HCT116 (cell line): ENCODE results near the gene NT5C1B. TPM values are rescaled to one million over a fixed set of nuclear protein-coding genes. Genes with fewer than 3 reads are reported as not detected.

Source experiments
- ATAC-seq: fragments of 200-7000 bp; cut with Tn5 transposase; 2 replicates; pipeline ENCODE4 v1.9.1; 2020; ENCODE audit warnings: mild to moderate bottlenecking, moderate library complexity
- BruUV-seq: library from RNA; stranded (reverse); fragments of 400-500 nt; replicated peaks from 2 replicates; lab custom pipeline; 2021; lab: Mats Ljungman, UMichigan
- CTCF ChIA-PET: fragments of 300-600 bp; sonication (Branson Sonifier 250); formaldehyde crosslinking; loops from one replicate; lab custom pipeline; 2021; ENCODE audit warnings: antibody characterized with exemption; lab: Charles Lee
- POLR2A ChIA-PET: fragments of 300-600, 350-600 bp; sonication (Branson Sonifier 250); formaldehyde crosslinking; loops from one replicate; lab custom pipeline; 2021; ENCODE audit warnings: antibody characterized with exemption; lab: Charles Lee
- RAD21 ChIA-PET, 2 experiments: fragments of 300-600 bp; sonication (Branson Sonifier 250); formaldehyde crosslinking; loops; one replicate each; lab custom pipeline; 2023; ENCODE audit warnings: low total read pairs in 2 of 2; ENCODE audit not compliant: uncharacterized antibody in 2 of 2, unreplicated experiment in 2 of 2, low non-redundant PET in 1 of 2; lab: Charles Lee
- DNase-seq: peaks from one replicate; pipeline ENCODE4 v3.0.0-alpha.2; 2010; ENCODE audit warnings: low read depth, low spot score
- H2AFZ ChIP-seq: fragments of 200-600 bp; shearing (Covaris generic), sonication (generic); 2 replicates; pipeline ENCODE4 v1.6.1; 2017; ENCODE audit warnings: low read depth, mixed run types, mixed read lengths, antibody characterized with exemption, low read length; ENCODE audit not compliant: poor library complexity, severe bottlenecking
- H3K27ac ChIP-seq: 2 replicates; pipeline ENCODE4 v1.5.1; 2012; ENCODE audit warnings: low read depth, low read length
- H3K27me3 ChIP-seq: fragments of 200-600 bp; sonication (generic); 2 replicates; pipeline ENCODE4 v1.6.1; 2016; ENCODE audit warnings: mixed run types, low read length, mixed read lengths; ENCODE audit not compliant: insufficient read depth
- H3K36me3 ChIP-seq, 2 experiments: fragments of 200-500 bp in 1 of 2; fragments of 200-600 bp in 1 of 2; sonication (Bioruptor generic) in 1 of 2; sonication (generic) in 1 of 2; 2 replicates each; pipeline versions ENCODE4 v1.5.1 to v1.6.1; 2014 to 2016; ENCODE audit warnings: low read length in 2 of 2, inconsistent platforms in 1 of 2, mixed read lengths in 1 of 2, mixed run types in 1 of 2; ENCODE audit not compliant: insufficient read depth in 2 of 2, control insufficient read depth in 1 of 2
- H3K4me1 ChIP-seq, 2 experiments: fragments of 200-600 bp in 1 of 2; sonication (generic) in 1 of 2; 2 replicates each; pipeline versions ENCODE4 v1.5.1 to v1.6.1; 2012 to 2017; ENCODE audit warnings: low read length in 2 of 2, inconsistent platforms in 1 of 2, mild to moderate bottlenecking in 1 of 2, mixed read lengths in 1 of 2, mixed run types in 1 of 2, moderate library complexity in 1 of 2; ENCODE audit not compliant: insufficient read depth in 2 of 2, control insufficient read depth in 1 of 2
- H3K4me2 ChIP-seq: fragments of 200-600 bp; sonication (generic); 2 replicates; pipeline ENCODE4 v1.6.1; 2017; ENCODE audit warnings: mixed run types, low read length, mixed read lengths
- H3K4me3 ChIP-seq, 2 experiments: fragments of 200-600 bp in 1 of 2; sonication (generic) in 1 of 2; replicated peaks in 1 of 2; 2 replicates each; pipeline ENCODE4 v1.5.1; 2011 to 2016; ENCODE audit warnings: low read length in 2 of 2, control low read depth in 1 of 2, low read depth in 1 of 2, mild to moderate bottlenecking in 1 of 2, mixed read lengths in 1 of 2, mixed run types in 1 of 2
- H3K79me2 ChIP-seq: fragments of 200-600 bp; sonication (generic); 2 replicates; pipeline ENCODE4 v1.6.1; 2017; ENCODE audit warnings: mild to moderate bottlenecking, mixed run types, low read length, moderate library complexity, mixed read lengths; ENCODE audit not compliant: insufficient read depth
- H3K9ac ChIP-seq: fragments of 200-600 bp; sonication (generic); 2 replicates; pipeline ENCODE4 v1.6.1; 2016; ENCODE audit warnings: low read length, mixed read lengths
- H3K9me2 ChIP-seq: fragments of 200-600 bp; sonication (generic), shearing (Covaris generic); 2 replicates; pipeline ENCODE4 v1.6.1; 2017; ENCODE audit warnings: mixed run types, mild to moderate bottlenecking, moderate library complexity; ENCODE audit not compliant: insufficient read depth
- H3K9me3 ChIP-seq, 2 experiments: fragments of 200-500 bp in 1 of 2; fragments of 200-600 bp in 1 of 2; sonication (Bioruptor generic) in 1 of 2; sonication (generic) in 1 of 2; 2 replicates each; pipeline ENCODE4 v1.6.1; 2014 to 2017; ENCODE audit warnings: low read length in 2 of 2, mixed read lengths in 2 of 2, inconsistent platforms in 1 of 2, low read depth in 1 of 2, mild to moderate bottlenecking in 1 of 2, mixed run types in 1 of 2, moderate library complexity in 1 of 2; ENCODE audit not compliant: control insufficient read depth in 1 of 2, insufficient read depth in 1 of 2
- H4K20me1 ChIP-seq: fragments of 200-600 bp; sonication (generic), shearing (Covaris generic); 2 replicates; pipeline ENCODE4 v1.6.1; 2017; ENCODE audit warnings: mixed run types, mild to moderate bottlenecking, moderate library complexity; ENCODE audit not compliant: insufficient read depth
- ATF3 ChIP-seq: IDR thresholded peaks from 2 replicates; pipeline ENCODE4 v1.6.1; 2012
- CBX3 ChIP-seq: IDR thresholded peaks from 2 replicates; pipeline ENCODE4 v1.6.1; 2012; ENCODE audit warnings: low read depth
- CEBPB ChIP-seq: IDR thresholded peaks from 2 replicates; pipeline ENCODE4 v1.6.1; 2012; ENCODE audit warnings: low read depth
- CTCF ChIP-seq, 3 experiments: fragments of 200-600 bp in 1 of 3; sonication (generic) in 1 of 3; IDR thresholded peaks in 2 of 3; conservative IDR thresholded peaks in 1 of 3; 2 replicates each; pipeline ENCODE4 v1.5.1; 2012 to 2017; ENCODE audit warnings: low read depth in 2 of 3, low read length in 2 of 3, antibody characterized with exemption in 1 of 3, borderline replicate concordance in 1 of 3, control low read depth in 1 of 3, mild to moderate bottlenecking in 1 of 3, mixed read lengths in 1 of 3, mixed run types in 1 of 3, moderate library complexity in 1 of 3; ENCODE audit not compliant: insufficient read depth in 1 of 3
- ELF1 ChIP-seq: IDR thresholded peaks from 2 replicates; pipeline ENCODE4 v1.6.1; 2012; ENCODE audit warnings: low read depth, borderline replicate concordance
- EZH2 ChIP-seq: fragments of 200-600 bp; sonication (generic); IDR thresholded peaks from 2 replicates; pipeline ENCODE4 v1.6.1; 2017; ENCODE audit warnings: antibody characterized with exemption, mixed run types
- EZH2phosphoT487 ChIP-seq: fragments of 200-600 bp; IDR thresholded peaks from 2 replicates; pipeline ENCODE4 v1.6.1; 2018; ENCODE audit warnings: antibody characterized with exemption, borderline replicate concordance
- FOSL1 ChIP-seq: IDR thresholded peaks from 2 replicates; pipeline ENCODE4 v1.6.1; 2012; ENCODE audit warnings: low read depth
- JUND ChIP-seq: IDR thresholded peaks from 2 replicates; pipeline ENCODE4 v1.6.1; 2012
- POLR2AphosphoS5 ChIP-seq: IDR thresholded peaks from 2 replicates; pipeline ENCODE4 v1.6.1; 2011; ENCODE audit warnings: mild to moderate bottlenecking, low read depth, low read length, moderate library complexity
- RAD21 ChIP-seq: IDR thresholded peaks from 2 replicates; pipeline ENCODE4 v1.6.1; 2012; ENCODE audit warnings: low read depth, mild to moderate bottlenecking
- SP1 ChIP-seq: IDR thresholded peaks from 2 replicates; pipeline ENCODE4 v1.6.1; 2012; ENCODE audit warnings: low read depth
- SRF ChIP-seq: IDR thresholded peaks from 2 replicates; pipeline ENCODE4 v1.6.1; 2012; ENCODE audit warnings: low read depth
- TCF7L2 ChIP-seq: IDR thresholded peaks from 2 replicates; pipeline ENCODE4 v1.7.0; 2011; ENCODE audit warnings: borderline replicate concordance, inconsistent platforms; ENCODE audit not compliant: insufficient read depth, insufficient read length; ENCODE audit errors: extremely low read depth
- ZNF274 ChIP-seq: fragments of 200-500 bp; sonication (Bioruptor generic); IDR thresholded peaks from 2 replicates; pipeline ENCODE4 v1.6.1; 2014; ENCODE audit warnings: mild to moderate bottlenecking, low read depth, low read length, inconsistent platforms
- intact Hi-C: fragments of 100-400 bp; cut with micrococcal nuclease; formaldehyde crosslinking; loops from 2 replicates; pipeline ENCODE4 v1.10.0; 2022
- total RNA-seq: library from RNA; stranded (reverse); gene quantifications from one replicate; pipeline ENCODE4 v1.2.1, GENCODE V29; 2021; ENCODE audit not compliant: unreplicated experiment
- TF ChIP-seq, protein P1 (sequence below): IDR thresholded peaks from 2 replicates; pipeline ENCODE4 v1.6.1; 2012

NT5C1B gene
- total RNA-seq, 1 experiment from 2014 or later: not detected

DNA sequence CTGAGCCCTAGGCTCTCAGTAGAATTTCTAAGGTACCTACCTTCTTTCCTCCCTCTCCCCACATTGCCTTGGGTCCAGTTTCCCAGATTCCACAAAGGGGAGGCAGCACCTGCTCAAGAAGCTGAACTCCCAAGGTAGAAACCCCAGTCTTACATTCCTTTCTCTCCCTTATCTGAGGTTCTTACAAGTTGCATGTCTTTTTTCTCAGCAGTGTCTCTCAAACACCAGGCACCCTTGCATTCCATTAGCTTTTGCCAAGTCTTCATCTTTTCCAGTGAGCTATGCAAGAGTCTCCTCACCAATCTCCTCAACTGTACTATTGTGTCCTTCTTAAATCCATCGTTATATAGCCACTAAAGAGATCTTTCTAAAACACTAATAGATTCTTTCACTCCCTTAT is 4.1 kb upstream of the NT5C1B start:
- H3K27me3 ChIP-seq: no peaks in the 10 kb centered on the region
- H3K9ac ChIP-seq: no peak overlapping the region
- H3K27ac ChIP-seq: no peak overlapping the region
- no peaks in the 10 kb centered on the region for H4K20me1 ChIP-seq
- RAD21 ChIA-PET: no interaction called here
- no peak overlapping the region for H3K4me2 ChIP-seq
- no TSS peak for BruUV-seq
- H2AFZ ChIP-seq: no peak overlapping the region
- no peaks in the 10 kb centered on the region for H3K9me2 ChIP-seq
- no peaks in the 10 kb centered on the region for H3K9me3 ChIP-seq
- no peaks in the 10 kb centered on the region for H3K79me2 ChIP-seq
- no peaks in the 10 kb centered on the region for H3K4me1 ChIP-seq
- TF ChIP-seq, protein P1, sequence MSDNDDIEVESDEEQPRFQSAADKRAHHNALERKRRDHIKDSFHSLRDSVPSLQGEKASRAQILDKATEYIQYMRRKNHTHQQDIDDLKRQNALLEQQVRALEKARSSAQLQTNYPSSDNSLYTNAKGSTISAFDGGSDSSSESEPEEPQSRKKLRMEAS: no peak
- TF ChIP-seq ATF3 (no peak), CTCF (IDR thresholded peaks at IDR 0.05 in 2 of 3, conservative IDR thresholded peaks at IDR 0.05 in 1 of 3; ENCODE audit: borderline replicate concordance in 1 of 3, insufficient read depth in 1 of 3, low read depth in 2 of 3, low read length in 2 of 3) (no peak), EZH2 (no peak), TCF7L2 (no peak), SRF (no peak), SP1 (no peak), ELF1 (no peak), CBX3 (no peak), JUND (no peak), POLR2AphosphoS5 (no peak), EZH2phosphoT487 (no peak), ZNF274 (no peak), RAD21 (no peak), FOSL1 (no peak), CEBPB (no peak)
- POLR2A ChIA-PET: no interaction called here
- H3K36me3 ChIP-seq: no peaks in the 10 kb centered on the region
- no peak overlapping the region for H3K4me3 ChIP-seq
- CTCF ChIA-PET: no interaction called here
- intact Hi-C loops: no loop called here
- ATAC-seq (no peak), DNase-seq (no peak)
